ENCODE data around the gene TSC22D2.

TSC22D2 gene

DNA sequence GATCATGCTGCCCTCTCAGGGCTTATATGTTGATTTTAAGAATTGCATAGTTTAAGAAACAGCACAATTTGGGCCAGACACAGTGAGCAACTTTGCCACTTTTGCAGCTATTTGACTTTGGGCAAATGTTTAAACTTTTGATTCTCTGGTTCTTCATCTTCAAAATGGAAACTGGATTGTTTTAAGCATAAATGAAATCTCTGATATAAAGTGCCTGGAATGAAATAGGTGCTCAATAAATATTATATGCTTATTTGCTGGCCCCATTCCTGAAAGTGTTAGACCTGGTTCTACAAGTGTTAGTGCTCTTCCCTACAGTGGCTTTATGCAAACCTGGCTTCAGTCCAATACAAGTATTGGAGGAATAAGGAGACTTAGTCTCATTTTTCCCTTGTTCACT is 33.1 kb upstream of the TSC22D2 start:
- TF ChIP-seq, protein P1, sequence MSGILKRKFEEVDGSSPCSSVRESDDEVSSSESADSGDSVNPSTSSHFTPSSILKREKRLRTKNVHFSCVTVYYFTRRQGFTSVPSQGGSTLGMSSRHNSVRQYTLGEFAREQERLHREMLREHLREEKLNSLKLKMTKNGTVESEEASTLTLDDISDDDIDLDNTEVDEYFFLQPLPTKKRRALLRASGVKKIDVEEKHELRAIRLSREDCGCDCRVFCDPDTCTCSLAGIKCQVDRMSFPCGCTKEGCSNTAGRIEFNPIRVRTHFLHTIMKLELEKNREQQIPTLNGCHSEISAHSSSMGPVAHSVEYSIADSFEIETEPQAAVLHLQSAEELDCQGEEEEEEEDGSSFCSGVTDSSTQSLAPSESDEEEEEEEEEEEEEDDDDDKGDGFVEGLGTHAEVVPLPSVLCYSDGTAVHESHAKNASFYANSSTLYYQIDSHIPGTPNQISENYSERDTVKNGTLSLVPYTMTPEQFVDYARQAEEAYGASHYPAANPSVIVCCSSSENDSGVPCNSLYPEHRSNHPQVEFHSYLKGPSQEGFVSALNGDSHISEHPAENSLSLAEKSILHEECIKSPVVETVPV (CRISPR knock-in tag; IDR thresholded peaks at IDR 0.05): no peak
- TF ChIP-seq, protein P2, sequence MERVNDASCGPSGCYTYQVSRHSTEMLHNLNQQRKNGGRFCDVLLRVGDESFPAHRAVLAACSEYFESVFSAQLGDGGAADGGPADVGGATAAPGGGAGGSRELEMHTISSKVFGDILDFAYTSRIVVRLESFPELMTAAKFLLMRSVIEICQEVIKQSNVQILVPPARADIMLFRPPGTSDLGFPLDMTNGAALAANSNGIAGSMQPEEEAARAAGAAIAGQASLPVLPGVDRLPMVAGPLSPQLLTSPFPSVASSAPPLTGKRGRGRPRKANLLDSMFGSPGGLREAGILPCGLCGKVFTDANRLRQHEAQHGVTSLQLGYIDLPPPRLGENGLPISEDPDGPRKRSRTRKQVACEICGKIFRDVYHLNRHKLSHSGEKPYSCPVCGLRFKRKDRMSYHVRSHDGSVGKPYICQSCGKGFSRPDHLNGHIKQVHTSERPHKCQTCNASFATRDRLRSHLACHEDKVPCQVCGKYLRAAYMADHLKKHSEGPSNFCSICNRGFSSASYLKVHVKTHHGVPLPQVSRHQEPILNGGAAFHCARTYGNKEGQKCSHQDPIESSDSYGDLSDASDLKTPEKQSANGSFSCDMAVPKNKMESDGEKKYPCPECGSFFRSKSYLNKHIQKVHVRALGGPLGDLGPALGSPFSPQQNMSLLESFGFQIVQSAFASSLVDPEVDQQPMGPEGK (CRISPR knock-in tag; IDR thresholded peaks at IDR 0.05; ENCODE audit: borderline replicate concordance): no peak
- no peak for TF ChIP-seq TCF4 (CRISPR knock-in tag; IDR thresholded peaks at IDR 0.05; ENCODE audit: borderline replicate concordance)
- TF ChIP-seq ZNF565 (CRISPR knock-in tag; conservative IDR thresholded peaks at IDR 0.05; ENCODE audit: low read depth): no peak
- TF ChIP-seq, protein P3, sequence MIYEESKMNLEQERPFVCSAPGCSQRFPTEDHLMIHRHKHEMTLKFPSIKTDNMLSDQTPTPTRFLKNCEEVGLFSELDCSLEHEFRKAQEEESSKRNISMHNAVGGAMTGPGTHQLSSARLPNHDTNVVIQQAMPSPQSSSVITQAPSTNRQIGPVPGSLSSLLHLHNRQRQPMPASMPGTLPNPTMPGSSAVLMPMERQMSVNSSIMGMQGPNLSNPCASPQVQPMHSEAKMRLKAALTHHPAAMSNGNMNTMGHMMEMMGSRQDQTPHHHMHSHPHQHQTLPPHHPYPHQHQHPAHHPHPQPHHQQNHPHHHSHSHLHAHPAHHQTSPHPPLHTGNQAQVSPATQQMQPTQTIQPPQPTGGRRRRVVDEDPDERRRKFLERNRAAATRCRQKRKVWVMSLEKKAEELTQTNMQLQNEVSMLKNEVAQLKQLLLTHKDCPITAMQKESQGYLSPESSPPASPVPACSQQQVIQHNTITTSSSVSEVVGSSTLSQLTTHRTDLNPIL (CRISPR knock-in tag; IDR thresholded peaks at IDR 0.05; ENCODE audit: low read depth): no peak
- TF ChIP-seq TOX (CRISPR knock-in tag; IDR thresholded peaks at IDR 0.05; ENCODE audit: borderline replicate concordance): no peak
- TF ChIP-seq ZNF8 (CRISPR knock-in tag; IDR thresholded peaks at IDR 0.05): no peak
- no peak for TF ChIP-seq ARNTL (CRISPR knock-in tag; IDR thresholded peaks at IDR 0.05; ENCODE audit: borderline replicate concordance, low read depth)
- TF ChIP-seq RARB (CRISPR knock-in tag; IDR thresholded peaks at IDR 0.05): no peak
- no peak for TF ChIP-seq ESRRG (CRISPR knock-in tag; IDR thresholded peaks at IDR 0.05)
- TF ChIP-seq, protein P4, sequence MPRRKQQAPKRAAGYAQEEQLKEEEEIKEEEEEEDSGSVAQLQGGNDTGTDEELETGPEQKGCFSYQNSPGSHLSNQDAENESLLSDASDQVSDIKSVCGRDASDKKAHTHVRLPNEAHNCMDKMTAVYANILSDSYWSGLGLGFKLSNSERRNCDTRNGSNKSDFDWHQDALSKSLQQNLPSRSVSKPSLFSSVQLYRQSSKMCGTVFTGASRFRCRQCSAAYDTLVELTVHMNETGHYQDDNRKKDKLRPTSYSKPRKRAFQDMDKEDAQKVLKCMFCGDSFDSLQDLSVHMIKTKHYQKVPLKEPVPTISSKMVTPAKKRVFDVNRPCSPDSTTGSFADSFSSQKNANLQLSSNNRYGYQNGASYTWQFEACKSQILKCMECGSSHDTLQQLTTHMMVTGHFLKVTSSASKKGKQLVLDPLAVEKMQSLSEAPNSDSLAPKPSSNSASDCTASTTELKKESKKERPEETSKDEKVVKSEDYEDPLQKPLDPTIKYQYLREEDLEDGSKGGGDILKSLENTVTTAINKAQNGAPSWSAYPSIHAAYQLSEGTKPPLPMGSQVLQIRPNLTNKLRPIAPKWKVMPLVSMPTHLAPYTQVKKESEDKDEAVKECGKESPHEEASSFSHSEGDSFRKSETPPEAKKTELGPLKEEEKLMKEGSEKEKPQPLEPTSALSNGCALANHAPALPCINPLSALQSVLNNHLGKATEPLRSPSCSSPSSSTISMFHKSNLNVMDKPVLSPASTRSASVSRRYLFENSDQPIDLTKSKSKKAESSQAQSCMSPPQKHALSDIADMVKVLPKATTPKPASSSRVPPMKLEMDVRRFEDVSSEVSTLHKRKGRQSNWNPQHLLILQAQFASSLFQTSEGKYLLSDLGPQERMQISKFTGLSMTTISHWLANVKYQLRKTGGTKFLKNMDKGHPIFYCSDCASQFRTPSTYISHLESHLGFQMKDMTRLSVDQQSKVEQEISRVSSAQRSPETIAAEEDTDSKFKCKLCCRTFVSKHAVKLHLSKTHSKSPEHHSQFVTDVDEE (CRISPR knock-in tag; IDR thresholded peaks at IDR 0.05): no peak
- no peak for TF ChIP-seq CSDC2 (CRISPR knock-in tag; IDR thresholded peaks at IDR 0.05)
- no peak for TF ChIP-seq ZFP30 (CRISPR knock-in tag; IDR thresholded peaks at IDR 0.05)
- no peak for TF ChIP-seq ZFP3 (CRISPR knock-in tag; IDR thresholded peaks at IDR 0.05)
- no peak for TF ChIP-seq PPARA (CRISPR knock-in tag; IDR thresholded peaks at IDR 0.05; ENCODE audit: borderline replicate concordance)
- no peak for TF ChIP-seq ZNF70 (CRISPR knock-in tag; IDR thresholded peaks at IDR 0.05)
- no peak for ATAC-seq

DNA sequence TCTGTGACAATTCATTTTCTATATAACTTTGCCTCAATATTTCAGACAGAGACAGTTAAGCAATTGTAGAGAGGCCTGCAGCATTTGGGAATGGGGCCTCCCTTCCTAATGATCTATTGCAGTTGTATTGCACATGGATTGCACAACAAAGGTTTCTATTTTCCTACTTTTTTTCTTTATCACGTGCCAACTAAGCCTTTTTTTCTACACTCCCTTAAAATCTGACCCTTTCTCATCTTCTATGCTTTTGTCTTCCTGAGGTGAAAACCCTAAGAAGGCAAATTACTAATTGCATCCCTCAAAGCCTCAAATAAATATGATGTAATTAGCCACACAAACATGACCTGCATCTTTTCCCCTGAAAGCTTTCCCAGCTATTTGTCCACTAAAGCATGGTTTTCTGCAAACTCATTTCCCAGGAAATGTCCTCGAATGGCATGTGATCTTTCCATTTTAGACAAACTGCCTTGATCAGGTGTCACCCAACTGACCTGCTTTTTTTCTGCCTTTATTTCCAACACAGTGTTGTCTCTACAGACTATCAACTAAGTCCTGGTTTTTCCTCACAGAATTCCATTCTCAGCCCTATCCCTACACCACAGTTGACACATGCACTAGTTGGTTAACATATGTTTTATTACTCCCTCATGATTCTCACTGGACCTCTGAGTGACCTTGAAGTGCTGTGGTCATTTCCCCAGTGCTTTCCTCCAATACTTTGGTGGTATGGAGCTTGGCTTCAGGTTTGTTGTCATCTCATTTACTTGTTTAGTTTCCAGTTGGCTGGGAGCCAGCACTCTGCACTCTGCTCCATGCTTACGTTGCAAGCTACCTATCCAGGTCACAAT is 31.9 kb upstream of the TSC22D2 start:
- no peak for ATAC-seq
- TF ChIP-seq GLIS3 (CRISPR knock-in tag; IDR thresholded peaks at IDR 0.05): no peak
- no peak for TF ChIP-seq TOX (CRISPR knock-in tag; IDR thresholded peaks at IDR 0.05; ENCODE audit: borderline replicate concordance)
- TF ChIP-seq, protein P1 (CRISPR knock-in tag; IDR thresholded peaks at IDR 0.05): no peak
- no peak for TF ChIP-seq RARB (CRISPR knock-in tag; IDR thresholded peaks at IDR 0.05)
- TF ChIP-seq, protein P4 (CRISPR knock-in tag; IDR thresholded peaks at IDR 0.05): no peak
- no peak for TF ChIP-seq ARNTL (CRISPR knock-in tag; IDR thresholded peaks at IDR 0.05; ENCODE audit: borderline replicate concordance, low read depth)
- TF ChIP-seq ZNF565 (CRISPR knock-in tag; conservative IDR thresholded peaks at IDR 0.05; ENCODE audit: low read depth): no peak
- no peak for TF ChIP-seq ESRRG (CRISPR knock-in tag; IDR thresholded peaks at IDR 0.05)
